NB4 (cell line): Measurements from ENCODE around the gene PMEPA1.

Experiments used
- CTCF ChIP-seq: IDR thresholded peaks from one replicate; pipeline ENCODE4 v1.5.1; 2012; ENCODE audit warnings: low read depth, low read length
- MYC ChIP-seq: IDR thresholded peaks from 2 replicates; pipeline ENCODE4 v1.6.1; 2011; ENCODE audit warnings: low read depth, low read length
- POLR2A ChIP-seq: IDR thresholded peaks from 2 replicates; pipeline ENCODE4 v1.6.1; 2011; ENCODE audit warnings: mild to moderate bottlenecking; ENCODE audit not compliant: insufficient read length; ENCODE audit errors: extremely low read depth
- TF ChIP-seq, protein P1 (sequence below): IDR thresholded peaks from 2 replicates; pipeline ENCODE4 v1.6.1; 2011; ENCODE audit warnings: low read depth, low read length

DNA sequence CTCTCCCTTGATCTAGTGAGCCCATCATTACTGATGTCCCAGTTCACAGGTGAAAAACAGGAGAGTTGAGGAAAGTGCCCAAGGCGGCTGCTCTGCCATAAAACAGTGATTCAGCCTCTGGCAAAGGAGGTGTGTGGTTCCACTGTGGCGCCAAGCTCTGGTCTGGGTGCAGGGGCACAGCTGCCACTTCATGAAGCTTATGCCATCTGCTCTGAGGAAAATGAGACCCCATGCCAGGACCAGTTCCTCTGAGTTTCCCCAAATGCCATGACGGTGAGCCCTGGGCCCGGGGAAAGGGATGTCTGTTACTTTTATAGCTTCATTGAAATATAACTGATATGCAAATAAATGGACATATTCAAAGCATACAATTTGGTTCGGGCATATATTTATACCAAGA, 55.9 kb downstream of the PMEPA1 start:
- TF ChIP-seq POLR2A (no peak), CTCF (no peak), MYC (no peak)
- TF ChIP-seq, protein P1, sequence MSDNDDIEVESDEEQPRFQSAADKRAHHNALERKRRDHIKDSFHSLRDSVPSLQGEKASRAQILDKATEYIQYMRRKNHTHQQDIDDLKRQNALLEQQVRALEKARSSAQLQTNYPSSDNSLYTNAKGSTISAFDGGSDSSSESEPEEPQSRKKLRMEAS = no peak
